Measurements from ENCODE around the gene GMPS.
"Not testable (repeated sequence)": the region's sequence is repeated elsewhere in the genome, so short reads cannot be mapped to it uniquely, and the experiment has no call there.

Gene GMPS

GRCh38 chr3:155870133-155870944 lies at the start of gene GMPS:
GMPS (plus strand) TSS chr3:155870650; CDS start chr3:155870871, 221 bp downstream.
- DNase-seq (ENCODE audit: low spot score), result peak; percentile 96

- not testable (repeated sequence) for DNase-seq (ENCODE audit: low spot score)
Observed at GRCh38 chr3:155828490-155829098, 41.9 kb upstream of the GMPS start.

GRCh38 chr3:155835341-155836071 lies 34.9 kb upstream of the GMPS start:
- DNase-seq (ENCODE audit: low spot score), result no peak

GRCh38 chr3:155843569-155843968 lies 26.9 kb upstream of the GMPS start:
- no peak for DNase-seq (ENCODE audit: low spot score)

- DNase-seq (ENCODE audit: low spot score), result no peak
Observed at GRCh38 chr3:155846119-155846518, 24.3 kb upstream of the GMPS start.

- no peak for DNase-seq (ENCODE audit: low spot score)
Observed at GRCh38 chr3:155847993-155848392, 22.5 kb upstream of the GMPS start.

- not testable (repeated sequence) for DNase-seq (ENCODE audit: low spot score)
Observed at GRCh38 chr3:155849404-155849803, 21.0 kb upstream of the GMPS start.

GRCh38 chr3:155852341-155852740 lies 18.1 kb upstream of the GMPS start:
- no peak for DNase-seq (ENCODE audit: low spot score)

- DNase-seq (ENCODE audit: low spot score), result no peak
Observed at GRCh38 chr3:155853214-155854140, 17.0 kb upstream of the GMPS start.

- DNase-seq (ENCODE audit: low spot score), result peak; percentile 99
Observed at GRCh38 chr3:155854141-155854940, 16.1 kb upstream of the GMPS start, which contains the start of gene SLC33A1. SLC33A1 (minus strand) TSS chr3:155854427; CDS start chr3:155853997, 430 bp downstream.

GRCh38 chr3:155859859-155860258 lies 10.6 kb upstream of the GMPS start:
- DNase-seq (ENCODE audit: low spot score), result no peak

- not testable (repeated sequence) for DNase-seq (ENCODE audit: low spot score)
Observed at GRCh38 chr3:155860424-155860823, 10.0 kb upstream of the GMPS start.

GRCh38 chr3:155861476-155862183 lies 8.8 kb upstream of the GMPS start:
- DNase-seq (ENCODE audit: low spot score), result no peak

GRCh38 chr3:155862290-155862982 lies 8.0 kb upstream of the GMPS start:
- DNase-seq (ENCODE audit: low spot score), result peak; percentile 82

- DNase-seq (ENCODE audit: low spot score), result no peak
Observed at GRCh38 chr3:155863072-155863784, 7.2 kb upstream of the GMPS start.

- DNase-seq (ENCODE audit: low spot score), result no peak
Observed at GRCh38 chr3:155869691-155870090, 759 bp upstream of the GMPS start.

- DNase-seq (ENCODE audit: low spot score), result peak; percentile 31
Observed at GRCh38 chr3:155870945-155871745, 695 bp downstream of the GMPS start.

GRCh38 chr3:155871746-155872158 lies 1.3 kb downstream of the GMPS start:
- no peak for DNase-seq (ENCODE audit: low spot score)

Data from CD4-positive, alpha-beta T cell treated with Interleukin-15 for 4 hours (primary cell).